GM21723 (cell line): ENCODE data around the gene IL1RL2.

Experiments used
- ATAC-seq: cut with Tn5 transposase; IDR thresholded peaks from one replicate; pipeline ENCODE4 v1.9.1; 2021; ENCODE audit warnings: mild to moderate bottlenecking, moderate library complexity; ENCODE audit not compliant: unreplicated experiment

Gene IL1RL2

GRCh38 chr2:102193074-102193473 lies 6.3 kb downstream of the IL1RL2 start:
- no peak for ATAC-seq

GRCh38 chr2:102194609-102195268 lies 7.9 kb downstream of the IL1RL2 start:
- ATAC-seq, result no peak

DNA sequence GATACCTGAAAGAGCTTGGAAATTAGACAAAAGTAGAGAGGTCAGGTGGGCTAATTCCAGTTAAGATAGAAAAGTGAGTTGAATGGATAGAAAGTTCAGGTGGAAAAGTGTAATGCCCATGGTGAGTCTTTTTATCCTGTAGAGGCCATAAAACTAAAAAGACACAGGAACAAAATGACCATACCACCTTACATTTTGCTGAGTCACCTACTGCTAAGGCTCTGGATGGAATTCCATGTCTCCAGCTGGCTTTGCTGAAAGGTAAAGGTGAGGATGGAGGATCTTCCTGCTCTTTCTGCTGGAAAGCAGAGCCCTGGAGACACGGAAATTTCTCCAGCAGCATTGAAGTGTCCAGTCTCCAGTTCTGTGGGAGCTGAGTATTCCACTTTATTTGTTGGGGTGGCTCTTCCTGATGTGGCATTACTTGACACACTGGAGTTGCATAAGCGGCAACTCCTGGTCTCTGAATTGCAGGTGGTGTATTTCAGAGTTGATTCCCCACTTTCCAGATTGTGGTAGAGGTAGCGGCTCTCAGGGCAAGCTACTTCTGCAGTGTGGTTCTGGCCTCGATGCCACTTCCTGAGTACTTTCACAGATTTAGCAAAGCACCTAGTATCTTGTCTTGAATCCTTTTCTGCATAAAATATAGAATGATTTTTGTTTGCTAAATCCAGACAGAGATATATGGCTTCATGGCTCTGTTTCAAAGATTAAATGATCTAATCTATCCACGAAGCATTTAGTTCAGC lies 10.7 kb downstream of the IL1RL2 start:
- ATAC-seq, result no peak

- ATAC-seq, result no peak
These were observed 13.7 kb downstream of the IL1RL2 start for GRCh38 chr2:102200539-102200938.

GRCh38 chr2:102204638-102205037 lies 17.8 kb downstream of the IL1RL2 start:
- no peak for ATAC-seq

- ATAC-seq, result no peak
These were observed 20.0 kb downstream of the IL1RL2 start for GRCh38 chr2:102206666-102207341.

- no peak for ATAC-seq
These were observed 22.0 kb downstream of the IL1RL2 start for GRCh38 chr2:102208774-102209173.

DNA sequence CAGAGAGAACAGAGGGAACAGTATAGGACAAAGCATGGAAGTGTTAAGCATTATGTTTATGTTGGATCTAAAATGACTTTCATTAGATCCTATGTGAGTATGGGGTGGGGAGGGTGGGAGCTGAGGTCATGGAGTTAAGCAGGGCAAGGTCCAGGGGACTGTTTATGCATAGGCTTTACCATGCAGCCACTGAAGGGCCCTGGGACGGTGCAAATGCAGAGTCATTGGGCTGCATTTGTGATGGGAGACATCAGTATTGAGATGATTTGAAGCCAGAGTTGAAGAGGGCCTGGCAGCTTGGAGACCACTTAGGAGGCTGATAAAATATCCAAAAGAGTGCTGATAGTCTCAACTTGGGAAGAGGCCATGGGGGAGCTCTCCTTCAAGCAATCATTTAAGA lies 22.7 kb downstream of the IL1RL2 start:
- no peak for ATAC-seq

DNA sequence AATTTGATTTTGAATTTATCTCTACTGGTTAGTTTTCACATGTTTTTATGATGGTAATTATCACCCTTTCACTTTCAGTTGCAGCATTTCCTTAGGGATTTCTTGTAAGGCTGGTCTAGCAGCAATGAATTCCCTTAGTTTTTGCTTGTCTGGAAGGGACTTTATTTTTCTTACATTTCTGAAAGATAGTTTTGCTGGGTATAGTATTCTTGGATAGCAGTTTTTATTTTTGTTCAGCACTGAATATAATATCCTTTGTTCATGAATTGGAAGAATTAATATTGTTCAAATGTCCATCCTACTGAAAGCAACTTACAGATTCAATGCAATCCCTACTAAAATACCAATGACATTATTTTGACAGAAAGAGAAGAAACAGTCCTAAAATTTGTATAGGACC lies 30.2 kb downstream of the IL1RL2 start:
- ATAC-seq, result no peak

GRCh38 chr2:102224824-102225739 lies 38.3 kb downstream of the IL1RL2 start:
- no peak for ATAC-seq

DNA sequence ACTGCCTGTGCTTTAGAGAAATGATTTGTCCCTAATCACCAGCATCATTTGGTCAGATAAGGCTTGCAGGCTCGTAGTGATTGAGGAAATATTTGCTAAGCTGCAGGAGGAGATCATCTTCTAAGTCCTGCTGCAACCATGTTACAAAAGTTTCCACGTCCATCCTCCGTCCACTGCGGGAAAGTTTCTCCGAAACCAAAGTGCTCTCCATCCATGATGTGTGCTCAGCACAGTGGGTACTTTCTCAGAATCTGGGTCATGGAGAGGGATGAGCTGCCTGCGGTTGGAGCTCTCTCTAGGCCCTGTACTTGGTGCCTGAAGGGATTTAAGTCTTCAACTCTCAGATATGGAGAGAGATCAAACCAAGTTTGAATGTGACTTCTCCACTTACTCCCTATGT lies 39.3 kb downstream of the IL1RL2 start:
- no peak for ATAC-seq

- no peak for ATAC-seq
These were observed 40.0 kb downstream of the IL1RL2 start for GRCh38 chr2:102226612-102227391.

DNA sequence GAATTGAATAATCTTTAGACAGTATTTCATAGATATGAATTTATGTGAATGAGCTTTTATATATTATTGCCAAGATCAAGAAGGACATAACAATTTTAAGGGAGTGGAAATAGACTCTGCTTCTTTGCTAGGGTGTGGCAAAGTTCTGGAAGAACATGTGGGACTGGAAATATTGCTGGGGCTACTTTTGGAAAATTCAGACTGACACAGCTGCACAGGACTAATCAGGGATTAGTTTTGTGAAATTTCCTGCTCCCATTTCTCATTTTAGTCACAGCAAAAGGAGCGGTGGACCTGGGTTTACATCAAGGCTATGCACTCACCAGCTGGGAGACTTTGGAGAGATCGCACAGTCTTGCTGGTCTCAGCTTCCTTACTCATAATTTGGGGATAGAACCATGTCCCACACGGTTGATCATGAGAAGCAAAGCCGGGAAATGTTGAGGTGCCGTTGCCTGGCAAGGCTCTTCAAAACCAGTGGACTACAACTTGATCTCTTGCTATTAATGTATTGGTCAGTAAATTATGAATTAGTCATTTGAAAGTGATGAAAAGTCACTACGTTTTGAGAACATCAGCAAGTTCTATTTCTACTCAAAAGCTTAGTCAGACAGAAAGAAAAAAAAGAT lies 42.4 kb downstream of the IL1RL2 start:
- ATAC-seq, result no peak

DNA sequence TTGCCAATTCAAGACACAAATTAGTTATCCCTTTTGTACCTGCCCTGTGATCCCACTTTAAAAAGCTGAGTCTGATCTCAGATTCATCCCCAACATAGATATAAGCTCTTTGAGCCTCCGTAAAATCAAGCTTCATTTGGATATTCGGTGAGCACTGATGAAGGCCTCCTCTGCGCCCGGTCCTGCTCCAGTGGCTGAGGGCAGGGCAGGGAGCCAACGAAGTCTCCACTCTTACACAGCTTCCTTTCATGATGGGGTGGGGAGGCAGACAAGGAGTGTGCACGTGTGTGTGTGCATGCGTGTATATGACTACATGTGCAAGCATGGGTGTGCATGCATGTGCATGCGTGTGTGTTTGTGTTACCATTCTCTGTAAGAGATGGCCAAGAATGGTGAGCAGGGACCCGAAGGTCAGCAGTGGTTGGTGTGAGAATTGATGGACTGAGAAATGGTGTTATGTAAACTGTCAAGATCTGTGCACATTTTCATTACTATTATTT lies 43.6 kb downstream of the IL1RL2 start:
- ATAC-seq, result no peak

DNA sequence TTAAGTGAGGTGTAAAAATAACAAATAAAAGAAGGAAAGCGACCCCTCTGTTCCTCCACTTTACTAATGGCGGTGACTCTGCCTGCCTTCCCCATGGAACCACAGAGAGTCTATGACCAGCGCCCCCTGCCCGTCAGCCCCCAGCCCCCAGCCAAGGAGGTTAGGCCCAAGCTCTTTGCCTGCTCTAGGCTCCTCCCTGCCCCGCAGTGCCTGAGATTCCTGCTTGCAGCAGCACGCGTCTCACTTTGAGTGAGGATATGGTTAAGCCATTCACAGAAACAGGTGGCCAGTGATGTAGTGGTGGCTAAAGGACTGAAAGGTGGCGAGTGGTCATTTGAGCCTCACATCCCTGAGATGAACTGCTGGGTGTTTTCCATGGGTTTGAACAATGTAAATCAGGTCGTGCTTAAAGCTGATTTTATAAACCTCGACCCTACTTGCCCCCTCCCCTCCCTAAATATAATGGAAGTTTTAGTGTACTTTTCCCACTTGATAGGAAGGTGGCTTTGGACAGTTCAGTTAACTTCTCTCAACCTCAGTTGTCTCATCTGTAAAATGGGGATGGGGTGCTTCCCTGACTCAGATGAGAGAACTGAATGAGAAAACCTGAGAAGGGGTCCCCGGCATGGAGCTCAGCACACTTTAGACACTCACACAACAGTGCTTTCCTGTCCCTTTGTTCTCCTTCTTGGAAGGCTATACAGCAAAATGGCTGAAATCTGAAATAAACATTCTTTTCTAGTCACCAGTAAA lies 46.5 kb downstream of the IL1RL2 start:
- no peak for ATAC-seq

DNA sequence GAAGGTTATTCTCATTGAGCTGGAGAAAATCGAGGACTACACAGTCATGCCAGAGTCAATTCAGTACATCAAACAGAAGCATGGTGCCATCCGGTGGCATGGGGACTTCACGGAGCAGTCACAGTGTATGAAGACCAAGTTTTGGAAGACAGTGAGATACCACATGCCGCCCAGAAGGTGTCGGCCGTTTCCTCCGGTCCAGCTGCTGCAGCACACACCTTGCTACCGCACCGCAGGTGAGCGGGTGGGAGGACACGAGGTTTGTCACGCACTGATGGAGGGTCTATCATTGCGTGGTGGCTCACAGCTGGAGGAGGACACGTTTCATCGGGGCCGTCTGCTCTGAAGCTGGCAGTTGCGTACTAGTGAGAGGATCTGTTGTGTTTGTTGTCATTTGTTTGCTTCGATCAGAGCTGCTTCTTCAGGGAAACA lies 48.2 kb downstream of the IL1RL2 start:
- no peak for ATAC-seq

DNA sequence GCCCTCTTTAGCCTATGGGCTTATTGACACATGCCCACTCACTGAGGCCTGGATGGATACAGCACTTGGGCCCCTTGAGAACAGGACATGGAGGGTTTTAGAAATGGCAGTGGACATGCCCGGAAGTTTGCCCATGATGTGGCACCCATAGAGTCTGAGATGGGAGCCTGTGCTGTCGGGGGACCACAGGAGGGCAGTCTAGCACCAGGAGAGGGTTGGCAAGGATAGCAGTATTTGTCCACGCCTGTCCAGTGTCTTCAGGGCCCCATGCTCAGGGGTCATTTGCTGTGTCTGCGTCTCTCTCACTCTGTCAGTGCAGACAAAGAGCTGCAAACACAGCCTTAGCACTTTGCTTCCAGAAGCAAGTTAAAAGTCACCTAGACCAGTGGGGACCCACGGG lies 48.7 kb downstream of the IL1RL2 start:
- ATAC-seq, result no peak

GRCh38 chr2:102236132-102236531 lies 49.3 kb downstream of the IL1RL2 start:
- no peak for ATAC-seq

- no peak for ATAC-seq
These were observed 50.4 kb downstream of the IL1RL2 start for GRCh38 chr2:102237176-102237575.
